Transverse colon (tissue), 4 donors: ENCODE data around the gene GABRR2.

Source experiments
- CTCF ChIP-seq, 5 experiments: fragments of 200-600 bp in 3 of 5; fragments of 450-650 bp in 2 of 5; sonication (generic) in 3 of 5; IDR thresholded peaks; 1 replicate in 2 of 5; 2 replicates in 3 of 5; pipeline ENCODE4 v1.5.1; 2016 to 2017; ENCODE audit warnings: antibody characterized with exemption in 5 of 5, inconsistent platforms in 3 of 5, mild to moderate bottlenecking in 2 of 5, moderate library complexity in 1 of 5
- EP300 ChIP-seq: sonication (generic); formaldehyde crosslinking; IDR thresholded peaks from one replicate; pipeline ENCODE4 v1.6.1; 2017; ENCODE audit warnings: antibody characterized with exemption, low read depth
- POLR2A ChIP-seq: fragments of 450-650 bp; IDR thresholded peaks from one replicate; pipeline ENCODE4 v1.6.1; 2016; ENCODE audit warnings: antibody characterized with exemption, mild to moderate bottlenecking, moderate library complexity
- POLR2AphosphoS5 ChIP-seq, 3 donors: sonication (generic); formaldehyde crosslinking; IDR thresholded peaks; one replicate each; pipeline ENCODE4 v1.6.1; 2016; ENCODE audit warnings: antibody characterized with exemption in 3 of 3

DNA sequence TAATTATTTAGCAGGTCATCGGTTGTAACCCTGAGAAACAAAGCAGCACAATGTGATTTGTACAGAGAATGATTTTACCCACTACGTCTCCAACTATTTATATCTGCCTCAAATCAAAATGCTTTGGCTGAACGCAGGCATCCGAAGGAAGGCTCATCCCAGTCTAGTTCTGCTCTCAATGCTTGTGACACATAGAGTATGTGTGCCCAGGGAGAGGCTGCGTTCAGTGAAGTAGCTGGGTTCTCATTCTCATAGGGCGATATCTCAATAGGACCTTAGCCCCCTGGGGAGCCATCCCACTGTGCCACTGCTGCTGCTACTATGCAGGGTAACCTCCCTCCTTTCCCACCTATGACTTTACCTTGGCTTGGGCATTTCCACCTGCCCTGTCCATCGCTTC is 407 bp downstream of the GABRR2 start:
- no peak for TF ChIP-seq CTCF (IDR thresholded peaks at IDR 0.05)
- no peak for TF ChIP-seq POLR2A
- TF ChIP-seq POLR2AphosphoS5 (IDR thresholded peaks at IDR 0.05), result no peak
- no peak for TF ChIP-seq EP300
